Mesendoderm (in vitro differentiated cells): ENCODE results near the gene BAZ1B.
"Not testable (repeated sequence)": the region's sequence is repeated elsewhere in the genome, so short reads cannot be mapped to it uniquely, and the experiment has no call there.

Experiments
- DNase-seq: peaks from one replicate; pipeline ENCODE4 v3.0.0; 2013
- H2AK5ac ChIP-seq: 2 replicates; pipeline ENCODE4 v1.6.1; 2013; ENCODE audit warnings: low read length, inconsistent platforms
- H2BK120ac ChIP-seq: 2 replicates; pipeline ENCODE4 v1.6.1; 2013; ENCODE audit warnings: low read depth, mild to moderate bottlenecking, low read length, moderate library complexity, mixed read lengths
- H2BK15ac ChIP-seq: replicated peaks from 2 replicates; pipeline ENCODE4 v1.6.1; 2013; ENCODE audit warnings: low read depth, mild to moderate bottlenecking, moderate library complexity
- H2BK5ac ChIP-seq: 2 replicates; pipeline ENCODE4 v1.6.1; 2013; ENCODE audit warnings: low read length, inconsistent platforms
- H3K18ac ChIP-seq: 2 replicates; pipeline ENCODE4 v1.6.1; 2013; ENCODE audit warnings: mild to moderate bottlenecking, low read length, mixed read lengths
- H3K23ac ChIP-seq: one replicate; pipeline ENCODE4 v1.6.1; 2013; ENCODE audit warnings: low read length
- H3K27ac ChIP-seq: 2 replicates; pipeline ENCODE4 v1.5.1; 2013; ENCODE audit warnings: low read depth, mild to moderate bottlenecking, inconsistent platforms, low read length, moderate library complexity
- H3K27me3 ChIP-seq: 2 replicates; pipeline ENCODE4 v1.6.1; 2013; ENCODE audit warnings: low read length, control low read depth, mild to moderate bottlenecking, inconsistent platforms; ENCODE audit not compliant: insufficient read depth, poor library complexity
- H3K36me3 ChIP-seq: 2 replicates; pipeline ENCODE4 v1.6.1; 2013; ENCODE audit warnings: low read length, inconsistent platforms; ENCODE audit not compliant: control insufficient read depth, insufficient read depth
- H3K4ac ChIP-seq: one replicate; pipeline ENCODE4 v1.6.1; 2013; ENCODE audit warnings: low read depth, mild to moderate bottlenecking, low read length, moderate library complexity
- H3K4me1 ChIP-seq: 2 replicates; pipeline ENCODE4 v1.6.1; 2013; ENCODE audit warnings: low read depth, low read length, inconsistent platforms; ENCODE audit not compliant: control insufficient read depth
- H3K4me2 ChIP-seq: 2 replicates; pipeline ENCODE4 v1.6.1; 2013; ENCODE audit warnings: low read length
- H3K4me3 ChIP-seq: 2 replicates; pipeline ENCODE4 v1.5.1; 2013; ENCODE audit warnings: mild to moderate bottlenecking, low read length
- H3K56ac ChIP-seq: one replicate; pipeline ENCODE4 v1.6.1; 2013; ENCODE audit warnings: low read length
- H3K79me1 ChIP-seq: 2 replicates; pipeline ENCODE4 v1.6.1; 2013; ENCODE audit warnings: low read length, inconsistent platforms
- H3K79me2 ChIP-seq: 2 replicates; pipeline ENCODE4 v1.6.1; 2013; ENCODE audit warnings: mild to moderate bottlenecking, low read length; ENCODE audit not compliant: control insufficient read depth, insufficient read depth
- H3K9ac ChIP-seq: 2 replicates; pipeline ENCODE4 v1.6.1; 2013; ENCODE audit warnings: low read length, inconsistent platforms
- H4K5ac ChIP-seq: one replicate; pipeline ENCODE4 v1.6.1; 2013; ENCODE audit warnings: low read length
- H4K8ac ChIP-seq: one replicate; pipeline ENCODE4 v1.6.1; 2013; ENCODE audit warnings: low read depth, mild to moderate bottlenecking, control low read depth, low read length, moderate library complexity
- WGBS: extraction: QIAGEN DNeasy Blood & Tissue Kit; methylation state at CpG from one replicate; pipeline ENCODE4 v1.1.7; 2013; ENCODE audit warnings: low lambda C conversion rate, missing lambda C conversion rate; ENCODE audit not compliant: insufficient coverage; ENCODE audit errors: extremely low coverage; 5-methylcytosine and 5-hydroxymethylcytosine counted together

The BAZ1B gene

GRCh38 chr7:73507556-73507955 is 14.5 kb downstream of the BAZ1B start:
- no peak overlapping the region for H3K4me2 ChIP-seq
- no peak overlapping the region for H3K27ac ChIP-seq
- H3K27me3 ChIP-seq = no peaks in the 10 kb centered on the region
- H3K79me1 ChIP-seq = peaks cover 15% of the 10 kb centered on the region
- H3K4ac ChIP-seq = no peak overlapping the region
- no peak overlapping the region for H2BK120ac ChIP-seq
- H3K4me3 ChIP-seq = no peak overlapping the region
- H3K56ac ChIP-seq = no peak overlapping the region
- H3K9ac ChIP-seq = no peak overlapping the region
- no peak overlapping the region for H3K18ac ChIP-seq
- no peak overlapping the region for H3K23ac ChIP-seq
- H4K5ac ChIP-seq = no peak overlapping the region
- no peak overlapping the region for H2BK5ac ChIP-seq
- H2AK5ac ChIP-seq = no peak overlapping the region
- peaks cover 18% of the 10 kb centered on the region for H3K36me3 ChIP-seq
- no peaks in the 10 kb centered on the region for H3K4me1 ChIP-seq
- DNase-seq = no peak
- no CpG with 5 or more reads among the region's 2 CpGs for WGBS
- H2BK15ac ChIP-seq = no peak overlapping the region
- H4K8ac ChIP-seq = no peak overlapping the region
- peaks cover 35% of the 10 kb centered on the region for H3K79me2 ChIP-seq

- no peak for DNase-seq
- peaks cover 18% of the 10 kb centered on the region for H3K36me3 ChIP-seq
- H2AK5ac ChIP-seq = no peak overlapping the region
- no peak overlapping the region for H3K9ac ChIP-seq
- no peak overlapping the region for H3K18ac ChIP-seq
- H2BK15ac ChIP-seq = no peak overlapping the region
- no peak overlapping the region for H3K4me2 ChIP-seq
- H3K27ac ChIP-seq = no peak overlapping the region
- no peaks in the 10 kb centered on the region for H3K27me3 ChIP-seq
- H3K4me3 ChIP-seq = no peak overlapping the region
- peaks cover 22% of the 10 kb centered on the region for H3K79me2 ChIP-seq
- H3K4me1 ChIP-seq = no peaks in the 10 kb centered on the region
- H4K5ac ChIP-seq = no peak overlapping the region
- WGBS = no CpG with 5 or more reads among the region's 1 CpG
- no peak overlapping the region for H3K23ac ChIP-seq
- no peak overlapping the region for H2BK120ac ChIP-seq
- no peak overlapping the region for H4K8ac ChIP-seq
- H2BK5ac ChIP-seq = no peak overlapping the region
- no peak overlapping the region for H3K4ac ChIP-seq
- peaks cover 14% of the 10 kb centered on the region for H3K79me1 ChIP-seq
- H3K56ac ChIP-seq = no peak overlapping the region
These were observed 17.2 kb downstream of the BAZ1B start for GRCh38 chr7:73504920-73505319.

- H3K18ac ChIP-seq = no peak overlapping the region
- H2AK5ac ChIP-seq = no peak overlapping the region
- H4K5ac ChIP-seq = no peak overlapping the region
- no peak overlapping the region for H2BK15ac ChIP-seq
- H3K27me3 ChIP-seq = no peaks in the 10 kb centered on the region
- H3K23ac ChIP-seq = no peak overlapping the region
- no peak overlapping the region for H3K9ac ChIP-seq
- H3K56ac ChIP-seq = no peak overlapping the region
- H3K79me1 ChIP-seq = peaks cover 12% of the 10 kb centered on the region
- H3K4me1 ChIP-seq = no peaks in the 10 kb centered on the region
- H3K36me3 ChIP-seq = peaks cover 16% of the 10 kb centered on the region
- H3K4ac ChIP-seq = no peak overlapping the region
- H3K79me2 ChIP-seq = peaks cover 18% of the 10 kb centered on the region
- no peak overlapping the region for H3K27ac ChIP-seq
- no peak overlapping the region for H4K8ac ChIP-seq
- no peak overlapping the region for H2BK5ac ChIP-seq
- no peak overlapping the region for H3K4me2 ChIP-seq
- no peak for DNase-seq
- WGBS = no CpG with 5 or more reads among the region's 2 CpGs
- H3K4me3 ChIP-seq = no peak overlapping the region
- no peak overlapping the region for H2BK120ac ChIP-seq
These were observed 18.1 kb downstream of the BAZ1B start for GRCh38 chr7:73504017-73504416.

GRCh38 chr7:73503229-73503628 is 18.9 kb downstream of the BAZ1B start:
- peaks cover 12% of the 10 kb centered on the region for H3K79me1 ChIP-seq
- WGBS = no CpG with 5 or more reads among the region's 5 CpGs

GRCh38 chr7:73496626-73497025 is 25.5 kb downstream of the BAZ1B start:
- H3K36me3 ChIP-seq = peaks cover 15% of the 10 kb centered on the region
- no CpG with 5 or more reads among the region's 7 CpGs for WGBS

More at GRCh38 chr7:73503229-73503628, 18.9 kb downstream of the BAZ1B start:
- Histone ChIP-seq H2BK5ac (no peak overlapping the region), H3K23ac (no peak overlapping the region), H2BK15ac (no peak overlapping the region), H3K4me1 (no peaks in the 10 kb centered on the region), H3K56ac (no peak overlapping the region), H3K4me3 (no peak overlapping the region), H4K8ac (no peak overlapping the region), H3K4ac (no peak overlapping the region), H3K4me2 (no peak overlapping the region), H3K27ac (no peak overlapping the region), H3K18ac (no peak overlapping the region), H3K9ac (no peak overlapping the region), H2BK120ac (no peak overlapping the region), H2AK5ac (no peak overlapping the region), H3K79me2 (peaks cover 18% of the 10 kb centered on the region), H3K27me3 (no peaks in the 10 kb centered on the region), H3K36me3 (peaks cover 16% of the 10 kb centered on the region), H4K5ac (no peak overlapping the region)
- no peak for DNase-seq

GRCh38 chr7:73495507-73495906 is 26.6 kb downstream of the BAZ1B start:
- H3K4me1 ChIP-seq, H3K27me3 ChIP-seq, H3K4me2 ChIP-seq, H3K18ac ChIP-seq, H2AK5ac ChIP-seq, H3K4ac ChIP-seq, H2BK15ac ChIP-seq, H3K27ac ChIP-seq, H4K8ac ChIP-seq, H3K4me3 ChIP-seq, H3K23ac ChIP-seq, H3K56ac ChIP-seq, H3K9ac ChIP-seq, H4K5ac ChIP-seq, DNase-seq, H2BK5ac ChIP-seq, H2BK120ac ChIP-seq: not testable (repeated sequence)
- no CpG with 5 or more reads among the region's 2 CpGs for WGBS
- H3K79me2 ChIP-seq = peaks cover 15% of the 10 kb centered on the region
- H3K79me1 ChIP-seq = peaks cover 10% of the 10 kb centered on the region
- H3K36me3 ChIP-seq = peaks cover 12% of the 10 kb centered on the region

More at GRCh38 chr7:73496626-73497025, 25.5 kb downstream of the BAZ1B start:
- H3K23ac ChIP-seq = no peak overlapping the region
- H4K5ac ChIP-seq = no peak overlapping the region
- H3K4me3 ChIP-seq = no peak overlapping the region
- no peak overlapping the region for H3K27ac ChIP-seq
- no peak overlapping the region for H3K9ac ChIP-seq
- no peaks in the 10 kb centered on the region for H3K4me1 ChIP-seq
- H3K79me2 ChIP-seq = peaks cover 20% of the 10 kb centered on the region
- no peak overlapping the region for H2BK120ac ChIP-seq
- no peak for DNase-seq
- no peak overlapping the region for H3K18ac ChIP-seq
- no peak overlapping the region for H2AK5ac ChIP-seq
- H2BK5ac ChIP-seq = no peak overlapping the region
- H3K56ac ChIP-seq = no peak overlapping the region
- no peak overlapping the region for H2BK15ac ChIP-seq
- H4K8ac ChIP-seq = no peak overlapping the region
- H3K4ac ChIP-seq = no peak overlapping the region
- H3K79me1 ChIP-seq = peaks cover 13% of the 10 kb centered on the region
- H3K4me2 ChIP-seq = no peak overlapping the region
- H3K27me3 ChIP-seq = no peaks in the 10 kb centered on the region
